Measurements from ENCODE around the gene RNF43. TPM values are rescaled to one million over a fixed set of nuclear protein-coding genes. Genes with fewer than 3 reads are reported as not detected.

Gene RNF43
- total and polyA plus RNA-seq, 2 of the 13 experiments (the other 11 are each of a cell fraction or from before 2014, with no cell fraction given) = 31.0 to 53.4 TPM

DNA sequence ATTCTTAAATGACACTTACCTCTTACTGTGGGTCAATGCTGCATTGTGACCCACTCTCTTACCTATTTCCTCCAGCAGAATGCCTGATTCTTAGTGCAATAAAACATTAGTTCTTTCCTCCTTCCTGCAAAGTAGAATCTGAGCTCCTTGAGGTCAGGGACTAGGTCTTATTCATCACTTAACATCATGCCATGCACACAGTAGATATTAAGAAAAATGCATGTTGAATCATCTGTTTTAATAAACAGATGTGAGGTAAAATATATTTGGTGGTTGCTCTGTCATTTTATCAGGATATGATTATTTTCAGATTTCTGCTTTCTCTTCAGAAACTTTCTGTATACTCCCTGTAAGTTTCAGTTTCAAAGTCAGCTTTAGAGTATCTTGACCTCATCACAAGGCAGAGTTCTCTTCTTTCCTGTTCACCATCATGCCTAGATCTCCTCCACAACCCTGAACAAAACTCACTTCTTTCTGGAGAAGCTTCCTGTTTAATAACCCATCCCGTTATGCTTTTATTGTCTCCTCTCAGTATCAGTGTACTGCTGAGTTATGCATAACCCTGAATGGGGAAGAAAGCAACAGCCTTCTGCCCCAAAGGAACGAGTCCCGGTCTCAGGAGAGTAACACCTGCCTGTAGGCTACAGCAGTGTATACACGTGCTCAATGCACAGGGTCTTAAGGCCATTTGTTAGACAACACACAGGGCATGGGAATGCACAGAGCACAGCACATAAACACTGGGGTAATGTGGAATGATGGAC is 35.0 kb downstream of the RNF43 start (continued):
- TF ChIP-seq ZNF280B (CRISPR knock-in tag; IDR thresholded peaks at IDR 0.05; ENCODE audit: borderline replicate concordance) = no peak
- no peak for TF ChIP-seq GABPB1 (CRISPR knock-in tag; IDR thresholded peaks at IDR 0.05)
- peak; percentile 56; the same call in 1 of the 2 replicates for TF ChIP-seq ARID4A (CRISPR knock-in tag; IDR thresholded peaks at IDR 0.05; ENCODE audit: borderline replicate concordance)
- 0 out of 2 replicates have a peak, but pooled peaks have one; percentile 45 for TF ChIP-seq ZNF558 (CRISPR knock-in tag; IDR thresholded peaks at IDR 0.05; ENCODE audit: borderline replicate concordance)
- TF ChIP-seq CCAR2 (optimal IDR thresholded peaks at IDR 0.05; ENCODE audit: low read depth, low read length) = no peak
- TF ChIP-seq, protein P1, sequence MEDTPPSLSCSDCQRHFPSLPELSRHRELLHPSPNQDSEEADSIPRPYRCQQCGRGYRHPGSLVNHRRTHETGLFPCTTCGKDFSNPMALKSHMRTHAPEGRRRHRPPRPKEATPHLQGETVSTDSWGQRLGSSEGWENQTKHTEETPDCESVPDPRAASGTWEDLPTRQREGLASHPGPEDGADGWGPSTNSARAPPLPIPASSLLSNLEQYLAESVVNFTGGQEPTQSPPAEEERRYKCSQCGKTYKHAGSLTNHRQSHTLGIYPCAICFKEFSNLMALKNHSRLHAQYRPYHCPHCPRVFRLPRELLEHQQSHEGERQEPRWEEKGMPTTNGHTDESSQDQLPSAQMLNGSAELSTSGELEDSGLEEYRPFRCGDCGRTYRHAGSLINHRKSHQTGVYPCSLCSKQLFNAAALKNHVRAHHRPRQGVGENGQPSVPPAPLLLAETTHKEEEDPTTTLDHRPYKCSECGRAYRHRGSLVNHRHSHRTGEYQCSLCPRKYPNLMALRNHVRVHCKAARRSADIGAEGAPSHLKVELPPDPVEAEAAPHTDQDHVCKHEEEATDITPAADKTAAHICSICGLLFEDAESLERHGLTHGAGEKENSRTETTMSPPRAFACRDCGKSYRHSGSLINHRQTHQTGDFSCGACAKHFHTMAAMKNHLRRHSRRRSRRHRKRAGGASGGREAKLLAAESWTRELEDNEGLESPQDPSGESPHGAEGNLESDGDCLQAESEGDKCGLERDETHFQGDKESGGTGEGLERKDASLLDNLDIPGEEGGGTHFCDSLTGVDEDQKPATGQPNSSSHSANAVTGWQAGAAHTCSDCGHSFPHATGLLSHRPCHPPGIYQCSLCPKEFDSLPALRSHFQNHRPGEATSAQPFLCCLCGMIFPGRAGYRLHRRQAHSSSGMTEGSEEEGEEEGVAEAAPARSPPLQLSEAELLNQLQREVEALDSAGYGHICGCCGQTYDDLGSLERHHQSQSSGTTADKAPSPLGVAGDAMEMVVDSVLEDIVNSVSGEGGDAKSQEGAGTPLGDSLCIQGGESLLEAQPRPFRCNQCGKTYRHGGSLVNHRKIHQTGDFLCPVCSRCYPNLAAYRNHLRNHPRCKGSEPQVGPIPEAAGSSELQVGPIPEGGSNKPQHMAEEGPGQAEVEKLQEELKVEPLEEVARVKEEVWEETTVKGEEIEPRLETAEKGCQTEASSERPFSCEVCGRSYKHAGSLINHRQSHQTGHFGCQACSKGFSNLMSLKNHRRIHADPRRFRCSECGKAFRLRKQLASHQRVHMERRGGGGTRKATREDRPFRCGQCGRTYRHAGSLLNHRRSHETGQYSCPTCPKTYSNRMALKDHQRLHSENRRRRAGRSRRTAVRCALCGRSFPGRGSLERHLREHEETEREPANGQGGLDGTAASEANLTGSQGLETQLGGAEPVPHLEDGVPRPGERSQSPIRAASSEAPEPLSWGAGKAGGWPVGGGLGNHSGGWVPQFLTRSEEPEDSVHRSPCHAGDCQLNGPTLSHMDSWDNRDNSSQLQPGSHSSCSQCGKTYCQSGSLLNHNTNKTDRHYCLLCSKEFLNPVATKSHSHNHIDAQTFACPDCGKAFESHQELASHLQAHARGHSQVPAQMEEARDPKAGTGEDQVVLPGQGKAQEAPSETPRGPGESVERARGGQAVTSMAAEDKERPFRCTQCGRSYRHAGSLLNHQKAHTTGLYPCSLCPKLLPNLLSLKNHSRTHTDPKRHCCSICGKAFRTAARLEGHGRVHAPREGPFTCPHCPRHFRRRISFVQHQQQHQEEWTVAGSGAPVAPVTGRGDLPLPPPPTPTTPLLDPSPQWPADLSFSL (CRISPR knock-in tag; IDR thresholded peaks at IDR 0.05) = peak; percentile 70; the same call in 1 of the 2 replicates
- peak; percentile 53; the same call in 1 of the 2 replicates for TF ChIP-seq GLI4 (CRISPR knock-in tag; IDR thresholded peaks at IDR 0.05; ENCODE audit: borderline replicate concordance)
- TF ChIP-seq, protein P2, sequence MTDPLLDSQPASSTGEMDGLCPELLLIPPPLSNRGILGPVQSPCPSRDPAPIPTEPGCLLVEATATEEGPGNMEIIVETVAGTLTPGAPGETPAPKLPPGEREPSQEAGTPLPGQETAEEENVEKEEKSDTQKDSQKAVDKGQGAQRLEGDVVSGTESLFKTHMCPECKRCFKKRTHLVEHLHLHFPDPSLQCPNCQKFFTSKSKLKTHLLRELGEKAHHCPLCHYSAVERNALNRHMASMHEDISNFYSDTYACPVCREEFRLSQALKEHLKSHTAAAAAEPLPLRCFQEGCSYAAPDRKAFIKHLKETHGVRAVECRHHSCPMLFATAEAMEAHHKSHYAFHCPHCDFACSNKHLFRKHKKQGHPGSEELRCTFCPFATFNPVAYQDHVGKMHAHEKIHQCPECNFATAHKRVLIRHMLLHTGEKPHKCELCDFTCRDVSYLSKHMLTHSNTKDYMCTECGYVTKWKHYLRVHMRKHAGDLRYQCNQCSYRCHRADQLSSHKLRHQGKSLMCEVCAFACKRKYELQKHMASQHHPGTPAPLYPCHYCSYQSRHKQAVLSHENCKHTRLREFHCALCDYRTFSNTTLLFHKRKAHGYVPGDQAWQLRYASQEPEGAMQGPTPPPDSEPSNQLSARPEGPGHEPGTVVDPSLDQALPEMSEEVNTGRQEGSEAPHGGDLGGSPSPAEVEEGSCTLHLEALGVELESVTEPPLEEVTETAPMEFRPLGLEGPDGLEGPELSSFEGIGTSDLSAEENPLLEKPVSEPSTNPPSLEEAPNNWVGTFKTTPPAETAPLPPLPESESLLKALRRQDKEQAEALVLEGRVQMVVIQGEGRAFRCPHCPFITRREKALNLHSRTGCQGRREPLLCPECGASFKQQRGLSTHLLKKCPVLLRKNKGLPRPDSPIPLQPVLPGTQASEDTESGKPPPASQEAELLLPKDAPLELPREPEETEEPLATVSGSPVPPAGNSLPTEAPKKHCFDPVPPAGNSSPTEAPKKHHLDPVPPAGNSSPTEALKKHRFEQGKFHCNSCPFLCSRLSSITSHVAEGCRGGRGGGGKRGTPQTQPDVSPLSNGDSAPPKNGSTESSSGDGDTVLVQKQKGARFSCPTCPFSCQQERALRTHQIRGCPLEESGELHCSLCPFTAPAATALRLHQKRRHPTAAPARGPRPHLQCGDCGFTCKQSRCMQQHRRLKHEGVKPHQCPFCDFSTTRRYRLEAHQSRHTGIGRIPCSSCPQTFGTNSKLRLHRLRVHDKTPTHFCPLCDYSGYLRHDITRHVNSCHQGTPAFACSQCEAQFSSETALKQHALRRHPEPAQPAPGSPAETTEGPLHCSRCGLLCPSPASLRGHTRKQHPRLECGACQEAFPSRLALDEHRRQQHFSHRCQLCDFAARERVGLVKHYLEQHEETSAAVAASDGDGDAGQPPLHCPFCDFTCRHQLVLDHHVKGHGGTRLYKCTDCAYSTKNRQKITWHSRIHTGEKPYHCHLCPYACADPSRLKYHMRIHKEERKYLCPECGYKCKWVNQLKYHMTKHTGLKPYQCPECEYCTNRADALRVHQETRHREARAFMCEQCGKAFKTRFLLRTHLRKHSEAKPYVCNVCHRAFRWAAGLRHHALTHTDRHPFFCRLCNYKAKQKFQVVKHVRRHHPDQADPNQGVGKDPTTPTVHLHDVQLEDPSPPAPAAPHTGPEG (CRISPR knock-in tag; IDR thresholded peaks at IDR 0.05) = no peak
